HG03469 (cell line): ENCODE results near the gene SLC35A1.
A peak's percentile ranks its signal among the peaks of the same experiment; 100 is the strongest.
"Not testable (repeated sequence)": the region's sequence is repeated elsewhere in the genome, so short reads cannot be mapped to it uniquely, and the experiment has no call there.

Experiments
- ATAC-seq: cut with Tn5 transposase; IDR thresholded peaks from one replicate; pipeline ENCODE4 v1.9.1; 2021; ENCODE audit warnings: mild to moderate bottlenecking, moderate library complexity, moderate number of reproducible peaks; ENCODE audit not compliant: unreplicated experiment

The SLC35A1 gene, protein sequence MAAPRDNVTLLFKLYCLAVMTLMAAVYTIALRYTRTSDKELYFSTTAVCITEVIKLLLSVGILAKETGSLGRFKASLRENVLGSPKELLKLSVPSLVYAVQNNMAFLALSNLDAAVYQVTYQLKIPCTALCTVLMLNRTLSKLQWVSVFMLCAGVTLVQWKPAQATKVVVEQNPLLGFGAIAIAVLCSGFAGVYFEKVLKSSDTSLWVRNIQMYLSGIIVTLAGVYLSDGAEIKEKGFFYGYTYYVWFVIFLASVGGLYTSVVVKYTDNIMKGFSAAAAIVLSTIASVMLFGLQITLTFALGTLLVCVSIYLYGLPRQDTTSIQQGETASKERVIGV

DNA sequence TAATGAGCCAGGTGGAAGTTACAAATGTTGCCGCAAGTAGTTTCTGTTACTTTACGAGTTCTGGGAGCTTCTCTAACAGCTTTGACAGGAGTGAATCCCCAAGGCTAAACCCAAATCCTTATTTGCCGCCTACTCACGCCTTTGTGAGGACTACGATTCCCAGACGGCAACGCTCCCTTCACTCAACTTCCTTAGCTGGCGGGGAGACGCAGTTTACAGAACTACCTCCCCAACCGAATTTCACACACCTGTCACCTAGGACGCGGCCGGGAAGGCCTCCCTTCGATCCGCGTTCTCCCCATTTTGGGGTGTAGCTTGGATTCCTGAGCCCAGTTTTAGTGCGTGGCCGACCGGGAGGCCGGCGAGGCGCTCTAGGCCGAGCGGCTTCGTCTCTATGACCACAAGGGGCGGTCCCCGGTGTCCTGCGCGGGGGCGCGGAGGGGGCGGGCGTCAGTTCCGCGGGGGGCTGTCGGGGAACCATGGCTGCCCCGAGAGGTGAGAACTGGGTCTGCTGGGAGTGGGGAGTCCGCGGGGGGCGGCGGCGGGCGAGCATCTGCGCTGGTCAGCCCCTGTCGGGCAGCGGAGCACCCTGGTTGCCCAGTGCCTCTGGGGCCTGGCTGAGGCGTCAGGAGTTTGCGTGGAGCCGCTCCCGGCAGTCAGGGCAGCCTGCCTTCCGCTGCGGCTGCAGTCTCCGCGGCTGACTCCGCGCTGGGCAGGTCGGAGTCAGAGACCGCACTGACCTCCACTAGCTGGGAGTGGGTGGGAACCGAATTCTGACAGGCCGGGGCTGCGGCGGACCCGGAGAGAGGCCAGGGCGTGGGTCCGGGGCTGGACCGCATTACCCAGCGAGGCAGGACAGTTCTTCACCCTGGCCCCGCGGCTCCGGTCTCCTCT, at the start of gene SLC35A1:
SLC35A1 (plus strand) TSS at position 450 of the 894 bp plus-strand sequence; CDS start at position 480, 30 bp downstream.
- ATAC-seq, result peak; percentile 66

DNA sequence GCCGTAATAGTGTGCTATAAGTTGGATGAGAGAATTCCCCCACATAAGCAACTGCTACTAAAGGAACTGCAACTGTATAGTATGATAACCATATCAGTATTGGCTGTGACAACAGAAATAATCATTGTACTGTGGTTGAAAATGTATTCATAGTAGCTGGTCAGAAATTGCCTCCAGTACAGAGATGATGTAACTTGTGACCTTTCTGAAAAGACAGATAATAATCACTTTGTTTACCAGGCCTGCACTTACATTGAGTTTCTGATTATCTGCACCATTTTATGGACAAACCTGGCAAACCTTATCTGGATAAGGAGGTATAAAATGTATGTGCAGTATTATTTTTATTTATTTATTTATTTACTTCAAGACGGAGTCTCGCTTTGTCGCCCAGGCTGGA, 46.0 kb upstream of the SLC35A1 start:
- ATAC-seq, result no peak

DNA sequence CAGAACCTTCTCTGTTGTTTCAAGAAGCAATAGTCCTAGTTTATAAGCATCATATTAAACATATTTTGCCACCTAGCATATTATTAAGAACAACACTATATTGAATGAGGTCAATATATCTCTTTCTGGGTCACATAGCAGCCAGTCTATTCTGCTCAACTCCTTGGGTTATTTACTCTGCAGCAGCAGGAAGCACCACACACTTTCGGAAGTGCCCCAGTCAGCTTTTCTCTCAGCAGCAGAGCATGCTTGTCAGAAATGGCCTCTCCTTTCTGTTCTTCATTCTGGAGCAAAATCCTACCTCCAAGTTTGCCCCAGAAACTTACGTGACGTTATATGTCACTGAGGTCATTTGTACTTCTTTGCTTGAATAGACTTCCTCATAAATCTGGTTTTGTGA, 42.3 kb upstream of the SLC35A1 start:
- ATAC-seq, result no peak

DNA sequence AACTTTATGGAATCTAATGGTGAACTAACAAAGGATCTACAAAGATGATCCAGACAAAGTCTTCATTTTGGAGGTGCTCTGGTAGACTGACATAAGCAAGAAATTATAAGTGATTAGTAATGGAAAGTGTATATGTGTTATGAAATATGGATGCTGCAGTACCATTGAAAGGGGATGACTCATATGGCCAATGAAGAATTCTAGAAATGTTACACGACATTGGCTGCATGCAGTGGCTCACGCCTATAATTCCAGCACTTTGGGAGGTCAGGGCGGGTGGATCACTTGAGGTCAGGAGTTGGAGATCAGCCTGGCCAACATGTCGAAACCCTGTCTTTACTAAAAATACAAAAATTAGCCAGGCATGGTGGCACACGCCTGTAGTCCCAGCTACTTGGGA, 41.5 kb upstream of the SLC35A1 start:
- ATAC-seq, result no peak

DNA sequence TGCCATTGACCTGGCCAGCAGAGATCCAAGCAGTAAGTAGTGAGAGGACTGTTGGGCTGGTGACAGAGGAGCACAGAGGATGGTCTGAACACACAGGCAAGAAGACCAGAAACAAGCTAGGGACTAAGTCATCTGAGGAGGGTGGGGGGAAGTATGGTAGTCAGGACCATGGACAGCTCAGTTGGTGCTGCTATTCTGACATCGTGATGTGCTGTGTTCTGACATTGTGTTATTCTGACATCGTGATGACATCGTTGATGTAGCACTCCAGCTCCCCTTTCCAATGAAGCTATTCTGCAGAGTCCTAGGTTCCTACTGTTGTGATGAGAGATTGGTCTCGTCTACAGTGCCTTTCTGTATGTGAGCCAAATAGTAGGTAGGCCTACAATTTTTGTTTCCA, 36.3 kb upstream of the SLC35A1 start:
- ATAC-seq, result no peak

DNA sequence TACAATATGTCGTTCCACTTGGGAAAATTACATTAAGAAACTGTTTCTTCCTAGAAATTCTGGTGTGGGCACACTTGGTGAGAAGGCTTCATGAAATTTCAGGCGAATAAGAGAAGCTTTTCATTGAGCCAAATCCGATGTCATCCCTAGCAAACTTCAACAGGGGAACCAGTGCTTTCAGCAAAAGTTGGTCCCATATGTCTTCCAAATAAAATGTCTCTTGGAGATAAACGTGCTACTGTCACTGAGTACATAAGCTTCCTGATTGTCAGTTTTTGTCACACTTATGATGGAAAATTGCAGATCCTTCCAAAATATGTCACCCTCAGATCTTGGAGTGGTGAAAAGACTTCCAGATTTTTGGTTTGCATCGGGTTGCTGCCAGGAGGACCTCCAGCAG, 31.1 kb upstream of the SLC35A1 start:
- ATAC-seq, result no peak

DNA sequence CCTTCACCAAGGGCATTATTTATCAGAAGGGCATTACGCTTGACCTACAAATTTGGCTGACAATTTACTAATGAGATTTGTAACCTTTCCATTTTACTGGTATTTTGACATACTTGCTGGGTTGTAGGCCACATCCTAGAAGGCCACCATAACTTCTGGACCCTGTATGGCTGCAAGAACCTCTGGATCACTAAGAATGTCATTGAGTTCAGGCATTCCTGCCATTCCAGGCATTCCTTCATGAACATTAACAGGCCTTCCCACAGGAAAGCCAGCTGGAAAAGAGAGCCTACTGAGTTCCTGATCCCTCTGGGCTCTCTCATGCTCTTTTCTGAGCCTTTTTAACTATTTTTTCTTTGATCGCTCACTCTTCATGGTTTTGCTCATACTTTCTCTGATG, 28.4 kb upstream of the SLC35A1 start:
- no peak for ATAC-seq

DNA sequence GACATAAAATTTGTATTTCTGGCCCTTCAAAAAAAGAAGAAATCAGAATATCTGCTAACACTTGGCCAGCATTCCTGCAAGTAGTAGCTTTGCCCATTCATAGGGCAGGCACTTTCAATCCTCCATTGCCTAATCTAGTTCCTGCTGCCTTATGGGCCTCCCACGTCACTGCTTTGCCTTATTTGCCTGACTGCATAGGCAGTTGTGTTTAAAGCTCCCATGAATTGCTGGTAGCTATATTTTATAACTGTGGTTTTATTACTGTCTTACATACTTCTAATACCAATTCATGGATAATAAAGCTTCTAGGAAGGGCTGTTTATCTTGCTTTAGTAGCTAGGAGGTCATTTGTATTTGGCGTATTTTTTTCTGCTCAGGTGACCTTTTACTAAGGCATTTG, 7.7 kb upstream of the SLC35A1 start:
- ATAC-seq, result no peak

DNA sequence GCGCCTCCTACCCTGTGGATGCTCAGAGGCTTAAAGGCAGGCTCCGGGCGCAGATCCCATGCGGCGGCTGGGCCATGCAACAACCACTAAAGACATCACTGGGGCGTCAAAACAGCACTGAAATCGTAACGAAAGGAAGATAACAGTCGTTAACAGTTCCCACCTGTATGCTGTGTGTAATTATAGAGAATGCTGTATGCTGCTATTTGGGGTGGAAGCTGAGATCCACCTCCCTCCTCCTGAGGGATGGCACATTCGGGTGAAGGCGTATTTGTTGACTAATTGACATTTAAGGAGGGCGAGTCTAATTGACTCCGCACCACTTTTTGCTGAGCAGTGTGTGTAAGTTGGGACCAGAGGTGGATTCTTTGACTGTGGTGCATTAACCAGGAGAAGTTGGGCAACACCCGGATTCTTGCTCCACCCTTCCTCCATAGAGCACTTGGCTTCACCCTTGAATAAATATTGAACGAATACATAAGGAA, 687 bp downstream of the SLC35A1 start:
- ATAC-seq, result peak; percentile 47

DNA sequence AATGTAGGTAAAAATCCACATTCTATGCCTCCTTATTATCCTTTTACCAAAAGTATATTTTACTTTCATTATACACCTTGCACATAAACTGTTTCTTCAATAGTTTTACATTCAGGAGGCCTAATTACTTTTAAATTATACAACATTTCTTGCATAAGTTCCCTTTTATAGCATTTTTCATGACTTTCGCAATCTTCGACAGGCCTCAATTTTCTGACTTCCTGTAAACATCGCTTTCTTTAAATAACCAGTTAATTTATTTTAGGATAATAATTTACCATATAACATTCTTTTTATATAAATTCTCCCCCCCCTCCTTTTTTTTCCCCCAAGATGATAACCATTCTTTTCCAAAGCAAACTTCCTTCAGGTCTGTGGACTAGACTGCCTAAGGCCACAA, 9.2 kb downstream of the SLC35A1 start:
- no peak for ATAC-seq

DNA sequence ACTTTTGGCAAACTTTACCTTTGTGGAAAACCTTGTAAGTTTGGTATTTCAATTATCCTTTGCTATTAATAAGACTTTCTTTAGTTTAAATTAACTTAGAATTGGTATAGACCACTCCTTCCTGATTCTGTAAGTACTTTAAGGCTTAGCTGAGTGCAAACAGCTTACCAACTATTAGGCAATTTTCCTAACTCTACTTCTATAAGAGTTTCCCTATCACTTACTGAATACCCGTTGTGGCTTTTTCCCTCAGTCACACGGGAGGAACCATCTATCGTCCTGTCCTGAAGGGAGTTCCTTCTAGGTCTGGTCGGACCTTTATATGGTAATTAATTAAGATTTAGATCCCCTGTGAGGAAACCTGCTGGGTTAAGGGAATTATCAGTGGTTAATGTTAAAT, 9.6 kb downstream of the SLC35A1 start:
- no peak for ATAC-seq

DNA sequence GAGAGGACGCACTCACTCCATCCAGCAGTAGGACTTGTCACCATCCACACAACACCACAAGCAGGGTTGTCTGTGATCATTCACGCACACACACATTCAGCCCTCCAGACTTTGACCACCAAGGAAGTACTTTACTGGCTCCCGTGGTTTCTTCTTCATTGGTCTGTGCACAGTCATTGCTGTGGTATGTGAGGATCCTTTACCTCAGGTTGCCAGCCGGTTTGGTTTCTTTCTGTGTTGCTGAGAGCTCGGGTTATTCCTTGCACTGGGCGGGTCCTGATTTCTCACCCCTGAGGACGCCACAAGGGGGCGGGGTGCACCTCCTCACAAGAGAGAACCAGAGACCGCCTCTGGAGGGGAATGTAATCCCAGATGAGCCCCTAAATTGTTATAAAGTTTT, 11.2 kb downstream of the SLC35A1 start:
- ATAC-seq, result no peak

DNA sequence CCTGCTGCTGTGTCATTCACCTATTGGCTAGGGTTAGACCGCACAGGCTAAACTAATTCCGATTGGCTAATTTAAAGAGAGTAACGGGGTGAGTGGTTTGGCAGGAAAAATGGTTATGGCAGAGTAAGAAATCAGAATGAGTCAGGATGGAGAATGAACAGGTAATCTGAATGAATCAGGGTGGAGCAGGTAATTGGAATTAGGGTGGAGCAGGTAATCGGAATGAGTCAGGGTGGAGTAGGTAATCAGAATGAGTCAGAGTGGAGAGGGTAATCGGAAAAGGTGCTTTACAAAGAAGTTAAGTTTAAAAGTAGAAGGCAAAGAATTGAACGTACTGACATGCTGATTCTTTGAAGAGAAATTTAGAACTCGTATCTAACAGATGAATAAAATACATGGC, 11.7 kb downstream of the SLC35A1 start:
- ATAC-seq, result no peak

DNA sequence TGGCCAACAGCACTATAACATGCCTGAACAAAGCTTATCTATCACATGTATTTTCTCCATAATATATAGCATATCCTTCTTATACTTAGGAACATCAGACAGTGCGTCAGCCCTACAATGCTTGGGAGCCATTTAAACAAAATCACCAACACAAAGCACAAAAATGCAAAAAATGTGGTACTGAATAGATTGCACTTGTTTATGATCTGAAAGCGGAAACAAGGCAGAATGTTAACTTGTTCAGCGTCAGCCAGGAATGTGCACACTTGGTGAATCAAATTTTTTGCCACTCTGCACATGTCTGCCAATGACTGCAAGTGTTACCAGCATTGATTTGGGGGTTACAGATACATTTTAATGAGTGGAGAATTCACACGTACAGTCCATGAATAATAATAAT, 14.8 kb downstream of the SLC35A1 start:
- no peak for ATAC-seq

DNA sequence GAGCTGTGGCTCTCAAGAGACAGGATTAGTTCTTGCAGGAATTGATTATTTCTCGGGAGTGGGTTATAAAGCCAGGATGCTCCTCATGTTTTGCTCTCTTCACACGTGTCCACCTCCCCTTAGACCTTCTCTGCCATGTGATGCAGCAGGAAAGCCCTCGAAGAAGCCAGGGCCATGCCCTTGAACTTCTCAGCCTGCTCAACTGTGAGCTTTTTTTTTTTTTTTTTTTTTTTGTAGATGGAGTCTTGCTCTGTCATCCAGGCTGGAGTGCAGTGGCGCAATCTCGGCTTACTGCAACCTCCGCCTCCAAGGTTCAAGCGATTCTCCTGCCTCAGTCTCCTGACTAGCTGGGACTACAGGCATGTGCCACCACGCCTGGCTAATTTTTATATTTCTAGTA, 16.6 kb downstream of the SLC35A1 start:
- ATAC-seq, result not testable (repeated sequence)

DNA sequence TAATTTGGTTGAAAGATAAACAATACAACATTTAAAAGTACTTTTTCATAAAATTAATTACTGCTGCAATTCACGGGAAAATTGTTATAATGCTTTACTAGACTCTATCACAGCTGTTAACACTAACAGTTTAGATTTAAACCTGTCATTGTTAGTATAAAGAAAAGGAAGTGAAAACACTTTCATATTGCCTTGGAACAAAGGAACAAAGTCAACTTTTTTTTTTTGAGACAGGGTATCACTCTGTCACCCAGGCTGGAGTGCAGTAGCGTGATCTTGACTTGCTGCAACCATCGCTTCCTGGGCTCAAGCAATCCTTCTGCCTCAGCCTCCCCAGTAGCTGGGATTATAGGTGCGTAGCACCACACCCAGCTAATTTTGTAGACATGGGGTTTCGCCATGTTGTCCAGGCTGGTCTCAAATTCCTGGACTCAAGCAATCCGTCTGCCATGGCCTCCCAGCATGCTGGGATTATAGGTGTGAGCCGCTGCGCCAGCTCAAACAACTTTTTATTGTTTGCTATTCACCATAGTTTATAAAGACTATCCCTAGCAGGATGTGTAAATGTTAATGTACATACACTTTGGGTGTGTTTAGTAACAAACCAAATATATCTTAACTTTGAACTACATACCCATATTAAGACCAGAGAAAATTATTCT, 22.1 kb downstream of the SLC35A1 start:
- ATAC-seq, result no peak

DNA sequence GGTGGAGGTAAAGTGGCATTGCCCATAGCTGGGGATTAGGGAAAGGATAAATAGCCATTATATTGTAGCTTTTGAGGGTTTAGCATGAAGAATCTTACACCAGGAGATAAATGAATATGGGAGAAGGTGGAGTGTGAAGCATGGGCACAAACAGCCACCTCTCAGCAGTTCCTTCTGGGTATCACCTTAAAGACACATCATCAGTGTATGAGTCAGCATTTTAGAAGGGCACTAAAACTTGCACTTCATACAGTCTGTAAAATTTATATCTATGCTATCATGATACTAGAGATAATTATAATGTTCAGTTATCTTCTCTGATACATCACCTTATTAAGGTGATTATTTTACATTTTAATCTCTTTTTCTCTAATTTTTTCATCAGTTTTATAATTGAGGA, 25.3 kb downstream of the SLC35A1 start:
- no peak for ATAC-seq

DNA sequence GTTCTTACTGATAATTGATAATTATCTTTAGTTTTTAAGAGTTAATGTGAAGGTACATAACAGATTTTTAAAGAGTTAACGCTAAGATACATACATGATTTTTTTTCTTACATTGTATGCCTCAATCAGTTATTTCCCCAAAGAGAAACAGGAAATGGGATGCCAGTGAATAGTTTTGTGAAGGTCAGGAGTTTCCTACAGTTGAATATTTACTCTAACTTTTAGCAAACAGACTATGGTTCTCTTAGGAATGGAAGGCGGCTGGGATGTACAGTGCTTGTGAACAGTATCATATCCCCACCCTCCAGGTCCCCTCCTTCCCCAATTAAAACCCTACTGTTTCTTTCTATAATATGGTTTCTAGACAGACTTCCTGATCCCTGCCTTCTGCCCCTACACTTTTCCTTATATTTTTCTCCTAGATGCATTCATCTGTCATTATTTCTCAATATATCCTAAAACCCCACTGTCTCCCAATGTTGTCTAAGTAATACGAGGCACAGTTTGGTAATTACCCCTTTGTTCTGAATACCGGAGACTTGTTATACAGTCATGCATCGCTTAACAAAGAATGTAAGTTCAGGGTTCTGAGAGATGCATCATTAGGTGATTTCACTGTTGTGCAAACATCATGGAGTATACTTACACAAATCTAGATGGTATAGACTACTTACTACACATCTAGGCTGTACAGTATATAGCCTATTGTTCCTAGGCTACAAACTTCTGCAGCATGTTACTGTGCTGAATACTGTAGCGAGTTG, 29.2 kb downstream of the SLC35A1 start:
- no peak for ATAC-seq

DNA sequence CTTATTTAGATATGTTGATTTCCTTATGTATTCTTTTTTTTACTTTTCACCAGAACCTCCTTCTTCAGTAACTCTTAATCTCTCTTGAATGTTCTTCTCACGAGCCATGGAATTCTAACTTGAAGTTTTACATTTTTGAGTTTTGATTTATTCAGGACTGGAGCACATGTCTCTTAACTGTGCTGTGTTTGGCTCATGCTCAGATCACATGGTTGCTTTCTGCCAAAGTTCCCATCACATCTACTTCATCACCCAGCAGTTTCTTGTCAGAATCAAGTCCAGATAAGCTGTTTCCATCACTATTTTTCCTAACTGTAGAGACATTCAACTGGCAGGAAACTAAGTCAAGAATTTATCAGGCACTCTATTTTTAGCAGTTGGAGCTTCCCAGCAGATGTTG, 31.7 kb downstream of the SLC35A1 start:
- ATAC-seq, result no peak

DNA sequence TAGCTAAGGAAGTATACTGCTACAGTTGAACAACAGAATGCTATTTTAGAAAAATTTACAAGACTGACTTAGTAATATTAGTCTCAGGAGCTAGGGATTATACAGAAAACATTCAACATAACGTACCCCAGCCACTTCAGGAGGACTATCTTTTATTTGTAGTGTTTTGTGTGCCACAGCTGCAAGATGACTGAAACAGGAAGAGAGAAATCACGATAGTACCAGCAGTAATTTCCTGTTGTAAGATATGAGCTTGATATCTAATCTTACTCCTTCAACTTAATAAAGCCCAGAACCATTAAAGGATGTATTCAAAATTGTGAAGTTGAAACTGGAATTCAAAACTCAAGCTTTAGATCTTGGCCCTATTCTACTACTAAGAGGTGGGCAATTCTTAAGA, 42.1 kb downstream of the SLC35A1 start:
- ATAC-seq, result no peak

DNA sequence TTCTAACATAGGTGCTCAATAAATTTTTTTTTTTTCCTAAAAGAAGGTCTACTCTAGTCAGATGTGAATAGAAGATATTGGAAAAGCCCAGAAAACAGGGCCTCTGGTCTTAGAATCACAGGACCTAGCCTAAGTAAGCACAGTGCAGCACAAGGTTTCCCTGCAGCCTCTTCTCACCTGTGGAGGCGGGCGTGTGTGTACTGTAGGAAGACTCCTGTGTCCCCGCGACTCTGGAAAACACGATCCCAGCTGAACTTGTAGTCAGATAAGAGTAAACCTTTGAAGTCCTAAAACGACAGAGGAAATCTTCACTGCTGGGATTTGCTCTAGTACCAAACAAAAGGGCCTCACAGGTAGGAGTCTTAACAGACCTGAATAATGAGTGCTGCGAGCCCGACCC, 45.7 kb downstream of the SLC35A1 start:
- no peak for ATAC-seq
